Stimulated activated CD4-positive, alpha-beta T cell treated with anti-CD3 and anti-CD28 coated beads, Interleukin-12 subunit alpha, Interleukin-12 subunit beta, amount 100 ng/mL, for 48 hours (primary cell): Measurements from ENCODE around the gene PLLP.

Experiments
- DNase-seq, 3 donors: peaks; one replicate each; pipeline ENCODE4 v3.0.0-alpha.2; 2020; ENCODE audit warnings: low read depth in 2 of 3, low spot score in 1 of 3

PLLP gene, protein sequence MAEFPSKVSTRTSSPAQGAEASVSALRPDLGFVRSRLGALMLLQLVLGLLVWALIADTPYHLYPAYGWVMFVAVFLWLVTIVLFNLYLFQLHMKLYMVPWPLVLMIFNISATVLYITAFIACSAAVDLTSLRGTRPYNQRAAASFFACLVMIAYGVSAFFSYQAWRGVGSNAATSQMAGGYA

DNA sequence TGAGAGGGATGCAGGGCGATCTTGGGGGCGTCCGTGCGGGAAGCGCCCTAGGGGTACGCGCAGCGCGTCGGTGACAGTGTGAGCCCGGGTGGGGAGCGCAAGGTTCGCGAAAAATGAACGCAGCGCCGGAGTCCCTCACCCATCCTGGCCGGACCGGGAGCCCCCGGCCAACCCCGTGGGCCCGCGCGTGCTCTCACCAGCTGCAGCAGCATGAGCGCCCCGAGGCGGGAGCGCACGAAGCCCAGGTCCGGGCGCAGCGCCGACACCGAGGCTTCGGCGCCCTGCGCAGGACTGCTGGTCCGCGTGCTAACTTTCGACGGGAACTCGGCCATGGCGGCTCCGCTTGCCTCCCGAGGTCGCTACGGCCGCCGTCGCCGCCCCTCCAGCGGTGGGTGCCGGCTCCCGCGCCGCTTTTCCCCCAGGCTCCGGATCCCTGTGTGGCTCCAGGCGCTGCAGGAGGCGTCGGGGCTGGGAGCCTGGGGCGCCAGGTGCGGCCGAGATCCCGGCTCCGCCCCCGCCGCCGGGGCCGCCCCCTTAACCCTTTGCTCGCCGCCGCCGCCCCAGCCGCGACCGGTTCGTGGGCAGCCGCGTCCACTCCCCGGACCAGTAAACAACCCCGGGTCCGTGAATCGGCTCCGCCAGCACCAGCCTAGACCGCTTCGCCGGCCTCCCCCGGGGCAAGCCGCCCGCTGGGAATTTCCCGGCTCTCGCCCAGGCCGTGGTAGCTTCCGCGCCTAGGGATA, at the start of gene PLLP:
Gene PLLP, minus strand, starts transcription at position 464 of the 743 bp plus-strand sequence. Its CDS starts 132 bp downstream, at position 332.
- peak in 1 of 3 donors; percentile 33 for DNase-seq

DNA sequence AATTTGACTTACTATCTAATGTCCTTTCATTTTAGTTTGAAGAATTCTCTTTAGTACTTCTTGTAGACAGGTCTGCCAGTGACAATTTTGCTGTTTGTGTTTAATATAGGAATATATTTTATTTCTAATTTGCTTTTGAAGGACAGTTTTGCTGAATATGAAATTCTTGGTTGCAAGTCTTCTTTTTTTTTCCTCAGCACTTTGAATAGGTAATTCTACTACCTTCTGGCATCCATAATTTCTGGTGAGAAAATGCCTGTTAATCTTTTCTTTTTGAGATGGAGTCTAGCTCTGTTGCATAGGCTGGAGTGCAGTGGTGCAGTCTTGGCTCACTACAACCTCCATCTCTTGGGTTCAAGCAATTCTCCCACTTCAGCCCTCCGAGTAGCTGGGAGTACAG, 48.9 kb upstream of the PLLP start:
- no peak for DNase-seq

DNA sequence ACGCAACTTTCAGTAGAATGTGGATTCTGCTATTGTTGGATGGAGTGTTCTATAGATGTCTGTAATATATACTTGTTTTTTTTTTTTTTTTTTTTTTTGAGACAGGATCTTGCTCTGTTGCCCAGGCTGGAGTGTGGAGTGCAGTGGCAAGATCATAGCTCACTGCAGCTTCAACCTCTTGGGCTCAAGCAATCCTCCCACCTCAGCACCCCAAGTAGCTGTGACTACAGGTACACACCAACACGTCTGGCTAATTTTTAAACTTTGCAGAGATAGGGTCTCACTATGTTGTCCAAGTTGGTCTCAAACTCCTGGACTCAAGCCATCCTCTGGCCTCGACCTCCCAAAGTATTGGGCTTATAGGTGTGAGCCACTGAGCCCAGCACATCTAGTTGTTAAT, 46.9 kb upstream of the PLLP start:
- DNase-seq, result no peak

DNA sequence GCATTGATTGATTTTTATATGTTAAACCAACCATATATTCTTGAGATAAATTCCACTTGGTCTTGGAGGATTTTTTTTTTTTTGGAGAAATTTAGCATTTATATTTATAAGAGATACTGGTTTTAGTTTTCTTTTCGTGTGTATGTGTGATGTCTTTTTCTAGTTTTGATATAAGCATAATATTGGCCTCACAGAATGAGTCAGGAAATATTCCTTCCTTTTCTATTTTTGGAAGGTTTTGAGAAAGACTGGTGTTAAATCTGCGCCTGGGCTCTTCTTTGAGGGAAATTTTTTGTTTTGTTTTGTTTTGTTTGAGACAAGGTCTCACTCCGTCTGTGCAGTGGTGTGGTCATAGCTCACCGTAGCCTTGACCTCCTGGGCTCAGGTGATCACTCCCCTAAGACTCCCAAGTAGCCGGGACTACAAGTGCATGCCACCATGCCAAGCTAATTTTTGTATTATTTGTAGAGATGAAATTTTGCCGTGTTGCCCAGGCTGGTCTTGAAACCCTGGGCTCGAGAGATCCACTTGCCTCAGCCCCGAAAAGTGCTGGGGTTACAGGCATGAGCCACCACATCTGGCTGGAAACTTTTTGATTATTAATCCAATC, 45.4 kb upstream of the PLLP start:
- DNase-seq, result no peak

DNA sequence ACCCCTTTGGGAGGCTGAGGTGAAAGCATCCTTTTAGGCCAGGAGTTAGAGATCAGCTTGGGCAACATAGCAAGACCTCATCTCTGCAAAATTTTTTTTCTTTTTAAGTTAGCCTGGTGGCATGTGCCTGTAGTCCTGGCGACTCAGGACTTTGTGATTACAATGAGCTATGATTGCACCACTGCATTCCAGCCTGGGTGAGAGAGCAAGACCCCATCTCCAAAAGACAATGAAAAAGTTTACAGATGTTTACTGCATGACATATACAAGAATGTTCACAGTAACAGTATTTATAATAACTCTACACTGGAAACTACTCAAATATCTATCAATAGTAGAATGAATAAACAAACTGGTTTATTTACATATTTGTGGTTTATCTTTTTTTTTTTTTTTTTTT, 41.0 kb upstream of the PLLP start:
- no peak for DNase-seq

DNA sequence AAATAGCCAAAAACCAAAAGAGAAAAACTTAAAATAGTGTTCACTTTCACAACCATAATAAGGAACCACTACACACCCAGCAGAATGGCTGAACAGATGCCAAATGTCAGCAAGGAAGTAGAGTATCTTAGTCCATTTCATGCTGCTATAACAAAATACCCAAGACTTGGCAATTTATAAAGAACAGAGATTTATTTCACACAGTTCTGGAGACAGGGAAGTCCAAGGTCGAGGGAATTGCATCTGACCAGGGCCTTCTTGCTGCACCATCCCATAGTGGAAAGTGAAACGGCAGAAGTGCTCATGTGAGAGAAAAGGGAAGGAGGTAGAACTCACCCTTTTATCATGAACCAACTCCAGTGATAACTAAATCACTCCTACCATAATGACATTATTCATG, 40.3 kb upstream of the PLLP start:
- no peak for DNase-seq

DNA sequence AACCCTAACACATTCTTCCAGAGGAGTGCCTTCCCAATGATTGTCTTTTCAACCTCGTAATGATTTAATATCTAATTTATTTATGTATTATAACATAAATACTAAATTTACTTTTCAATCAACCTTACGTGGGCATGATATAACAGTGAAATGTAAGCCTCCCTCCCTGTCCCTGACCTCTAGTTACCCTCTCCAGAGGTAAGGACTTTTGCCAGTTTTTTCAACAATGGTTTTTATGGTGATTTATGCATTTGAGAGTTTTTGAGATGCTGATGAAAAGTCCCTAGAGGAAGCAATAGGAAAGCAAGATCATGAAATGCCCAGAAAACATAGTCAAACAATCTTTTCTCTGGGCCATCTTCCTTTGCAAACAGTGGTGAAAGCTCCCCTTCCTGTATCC, 35.2 kb upstream of the PLLP start:
- no peak for DNase-seq

DNA sequence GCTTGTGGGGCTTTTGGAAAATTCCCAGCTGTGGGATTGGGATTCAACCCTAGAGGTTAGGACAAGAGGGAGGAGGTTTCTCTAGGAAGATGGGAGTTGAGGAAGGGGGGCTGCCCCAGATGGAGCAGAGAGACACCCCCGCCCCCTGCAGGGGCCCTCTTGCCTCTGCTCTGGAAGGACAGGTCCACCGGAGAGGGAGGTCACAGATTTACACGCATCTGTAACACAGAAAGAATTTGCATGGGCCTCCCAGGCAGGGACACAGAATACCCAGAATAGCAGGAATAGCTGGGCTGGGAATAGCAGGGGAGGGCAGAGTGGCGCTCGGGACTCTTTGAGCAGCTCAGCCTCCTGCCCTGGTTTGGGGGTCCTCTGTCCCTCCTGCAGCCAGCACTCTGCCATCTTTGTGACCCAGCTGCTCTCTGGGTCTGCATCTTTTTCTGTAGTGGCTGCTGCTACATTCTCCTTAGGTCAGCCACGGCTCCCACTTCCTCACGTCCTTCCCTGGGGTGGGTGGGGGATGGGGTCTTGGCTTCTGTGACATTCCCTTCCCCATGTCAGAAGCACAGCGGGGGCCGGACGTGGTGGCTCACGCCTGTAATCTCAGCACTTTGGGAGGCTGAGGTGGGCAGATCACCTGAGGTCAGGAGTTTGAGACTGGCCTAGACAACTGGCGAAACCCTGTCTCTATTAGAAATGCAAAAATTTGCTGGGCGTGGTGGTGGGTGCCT, 33.9 kb upstream of the PLLP start:
- DNase-seq, result no peak

DNA sequence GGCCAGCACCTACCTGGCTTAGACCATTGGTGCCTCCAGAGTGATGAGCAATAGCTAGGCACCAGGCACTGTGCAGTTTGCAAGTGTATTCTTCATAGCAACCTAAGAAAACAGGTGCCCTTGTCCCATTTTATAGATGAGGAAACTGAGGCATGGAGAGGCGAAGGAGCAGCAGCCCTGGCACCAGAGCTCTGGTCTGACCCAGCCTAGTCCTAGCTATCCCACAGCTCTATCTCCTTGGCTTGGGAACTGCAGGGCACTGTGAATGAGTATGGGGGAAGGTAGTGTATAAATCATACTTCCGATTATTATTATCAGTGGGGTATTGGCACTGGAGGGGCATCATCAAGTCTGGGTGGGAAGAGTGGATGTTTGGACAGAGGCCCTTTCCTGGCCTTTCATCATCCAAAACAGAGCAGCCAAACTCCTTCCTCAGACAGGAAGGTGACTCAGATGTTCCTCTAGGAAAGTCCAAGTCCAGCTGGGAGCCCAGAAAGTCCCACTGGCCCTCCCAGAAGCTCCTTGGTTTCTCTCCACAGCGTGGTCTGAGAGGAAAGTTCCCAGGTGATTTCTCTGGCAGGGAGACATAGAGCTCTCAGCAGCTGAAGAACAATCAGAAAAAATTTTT, 32.0 kb upstream of the PLLP start:
- no peak for DNase-seq

DNA sequence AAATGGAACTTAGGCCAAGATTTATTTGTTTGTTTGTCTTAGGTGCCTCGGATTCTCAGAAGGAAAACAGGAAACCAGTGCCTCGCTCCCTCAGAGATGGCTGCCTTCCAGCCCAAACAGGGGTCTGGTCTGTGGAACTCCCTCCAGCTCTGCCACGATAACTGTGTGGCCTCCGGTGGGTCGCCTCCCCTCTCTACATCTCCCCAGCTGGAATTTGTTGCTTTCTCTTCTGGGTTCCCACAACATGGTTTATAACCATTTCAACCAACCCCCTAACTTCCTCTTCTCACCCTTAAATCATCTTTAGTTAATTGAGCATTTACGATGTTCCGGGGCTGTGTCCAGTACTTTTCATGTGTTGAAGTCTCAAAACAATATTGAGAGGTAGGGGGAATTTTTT, 30.9 kb upstream of the PLLP start:
- no peak for DNase-seq

DNA sequence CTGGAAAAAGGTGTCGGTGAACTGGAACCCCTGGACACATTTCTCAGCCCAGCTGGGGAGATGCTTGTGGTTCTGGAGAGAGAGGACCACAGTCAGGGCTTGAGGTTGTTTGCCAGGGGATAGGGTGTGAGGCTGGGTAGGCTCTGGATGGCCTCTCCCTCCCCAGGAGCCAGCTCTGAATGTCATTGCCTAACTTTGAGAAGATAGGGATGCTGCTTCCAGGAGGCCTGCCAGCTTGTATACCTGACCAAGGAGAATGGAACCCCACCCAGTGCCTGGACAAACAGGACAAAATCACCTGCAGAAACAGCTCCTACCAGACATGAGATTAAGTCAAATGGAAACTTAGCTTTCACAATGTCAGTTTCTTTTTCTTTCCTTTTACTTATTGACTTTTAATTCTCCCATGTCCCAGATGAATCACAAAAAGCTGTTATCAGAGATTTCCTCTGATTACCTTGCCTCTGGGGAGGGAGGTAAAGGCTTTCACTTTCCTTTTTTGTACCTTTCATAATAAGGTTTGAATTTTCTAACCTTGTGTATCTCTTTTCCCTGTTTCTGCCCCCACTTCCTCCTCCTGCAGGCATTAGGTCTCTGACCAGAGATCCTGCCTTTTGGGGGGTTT, 29.8 kb upstream of the PLLP start:
- DNase-seq, result no peak

DNA sequence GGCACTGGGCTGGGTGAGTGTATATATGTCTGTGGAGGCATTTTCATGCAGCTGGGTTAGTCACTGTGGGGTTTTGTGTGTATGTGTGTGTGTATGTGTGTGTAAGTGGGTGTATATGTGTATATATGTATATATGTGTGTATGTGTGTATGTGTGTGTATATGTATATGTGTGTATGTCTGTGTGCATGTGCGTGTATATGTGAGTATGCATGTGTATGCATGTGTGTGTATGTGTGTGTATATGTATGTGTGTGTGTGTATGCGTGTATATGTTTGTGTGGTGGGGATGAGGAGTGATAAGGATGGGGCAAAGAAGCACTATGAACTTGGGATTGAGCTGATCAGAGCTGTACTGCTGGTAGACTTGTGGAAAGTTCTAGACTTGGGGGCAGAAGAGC, 29.0 kb upstream of the PLLP start:
- DNase-seq, result no peak

DNA sequence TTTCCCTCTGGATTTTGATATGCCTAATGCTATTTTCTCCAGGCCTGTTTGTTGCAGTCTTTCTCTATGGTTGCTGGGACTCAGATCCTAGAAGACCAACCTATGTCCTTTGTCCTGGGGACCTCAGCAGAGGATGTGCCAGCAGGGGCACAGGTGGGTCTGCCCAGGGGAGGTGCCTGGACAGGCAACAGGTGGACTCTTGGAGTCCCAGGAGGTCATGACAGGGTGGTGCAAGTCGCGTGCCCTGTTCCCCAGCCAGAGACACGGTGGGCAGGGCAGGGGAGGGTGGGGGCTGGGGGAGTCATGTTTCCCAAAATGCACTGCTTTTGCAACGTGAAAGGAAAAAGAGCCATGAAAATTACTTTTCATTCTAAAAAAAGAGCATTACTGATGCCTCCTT, 26.3 kb upstream of the PLLP start:
- no peak for DNase-seq

DNA sequence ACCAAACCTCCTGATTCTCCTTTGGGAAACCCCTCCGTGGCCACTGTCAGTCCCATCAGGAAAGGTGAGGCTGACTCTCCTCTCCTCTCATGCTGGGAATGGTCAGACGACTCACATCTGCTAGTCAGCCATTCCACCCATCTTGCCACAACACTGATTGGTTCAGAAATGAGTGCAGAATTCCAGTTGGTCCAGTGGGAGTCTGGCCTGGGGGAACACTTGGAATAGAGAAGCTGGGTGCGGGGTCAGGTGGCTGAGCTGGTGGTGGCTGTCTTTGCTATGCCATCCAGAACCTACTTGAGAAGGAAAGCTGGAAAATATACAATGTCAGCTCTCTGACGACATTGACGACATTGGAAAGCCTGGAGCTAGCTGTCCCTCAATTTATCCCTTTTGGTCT, 23.6 kb upstream of the PLLP start:
- no peak for DNase-seq

DNA sequence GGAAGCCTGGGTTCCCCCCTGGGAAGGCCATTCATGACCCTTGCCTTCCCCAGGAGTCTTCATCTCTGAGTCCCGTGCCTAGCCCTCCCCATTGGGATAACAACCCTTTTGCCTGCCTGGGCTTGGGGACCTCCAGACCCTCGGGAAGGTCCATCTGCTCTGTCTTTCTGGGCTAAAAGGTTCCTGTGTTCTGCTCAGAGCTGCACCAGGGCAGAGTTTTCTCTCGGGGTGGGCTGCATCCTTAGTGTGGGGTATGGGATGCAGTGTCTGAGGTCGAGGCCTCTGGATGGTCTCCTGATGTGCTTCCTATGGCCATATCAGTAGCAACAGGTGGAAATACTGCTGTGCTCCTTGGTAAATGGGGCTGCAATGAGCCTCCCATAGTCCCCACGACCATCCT, 22.9 kb upstream of the PLLP start:
- DNase-seq, result no peak

DNA sequence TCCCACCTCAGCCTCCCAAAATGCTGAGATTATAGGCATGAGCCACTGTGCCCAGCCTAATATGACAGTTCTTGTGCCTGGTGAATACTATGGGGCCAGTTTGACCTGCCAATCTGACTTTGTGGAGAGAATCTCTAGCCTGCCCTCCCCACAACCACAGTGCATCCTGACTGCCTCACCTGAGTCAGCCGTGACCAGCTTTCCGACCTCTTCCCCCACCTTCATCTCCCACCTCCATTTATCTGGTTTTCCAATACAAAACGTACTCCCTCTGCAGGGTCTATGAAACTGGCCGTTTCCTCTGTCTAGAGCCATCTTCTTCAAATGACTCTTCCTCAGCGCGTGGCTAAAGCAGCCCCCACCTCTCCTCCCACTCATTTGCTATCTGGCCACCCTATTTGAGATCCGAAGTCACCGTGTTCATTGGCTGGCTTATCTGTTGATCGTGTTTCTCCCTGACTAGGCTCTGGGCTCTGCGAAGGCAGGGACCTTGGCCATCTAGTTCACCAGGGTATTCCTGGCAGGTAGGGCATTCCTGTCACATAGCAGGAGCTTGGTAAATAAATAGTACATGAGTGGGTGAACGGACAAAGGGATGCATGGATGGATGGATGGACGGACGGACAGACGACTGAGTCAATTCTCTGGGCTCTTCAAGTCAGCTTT, 22.3 kb upstream of the PLLP start:
- no peak for DNase-seq

DNA sequence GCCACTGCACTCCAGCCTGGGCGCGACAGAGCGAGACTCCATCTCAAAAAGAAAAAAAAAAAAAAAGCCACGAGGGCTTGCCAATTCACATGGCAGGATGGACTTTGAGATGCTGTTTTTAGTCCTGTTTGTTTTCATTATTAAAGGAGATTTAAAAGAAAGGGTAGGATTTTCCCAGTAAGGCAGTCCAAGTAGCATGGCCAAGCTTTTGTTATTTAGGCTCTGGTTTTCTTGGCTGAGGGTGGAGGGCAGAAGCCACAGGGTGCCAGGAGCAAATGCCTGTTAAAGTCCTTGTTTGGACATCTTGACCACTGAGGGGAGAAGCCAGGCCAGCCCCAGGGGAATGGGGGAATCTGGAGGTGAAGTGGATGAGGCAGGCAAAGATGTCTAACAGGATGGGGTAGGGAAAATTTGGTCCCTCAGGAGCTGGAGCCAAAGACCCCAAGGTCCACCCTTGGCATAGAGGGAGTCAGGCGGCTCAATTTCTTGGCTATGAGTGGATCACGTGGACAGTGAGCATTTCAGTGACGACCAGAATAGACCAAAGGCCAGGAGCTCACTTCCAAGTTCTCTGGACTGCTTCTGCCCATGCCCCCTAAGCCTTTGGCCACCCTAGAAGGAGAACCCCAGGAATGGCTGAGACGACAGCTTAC, 20.8 kb upstream of the PLLP start:
- no peak for DNase-seq

DNA sequence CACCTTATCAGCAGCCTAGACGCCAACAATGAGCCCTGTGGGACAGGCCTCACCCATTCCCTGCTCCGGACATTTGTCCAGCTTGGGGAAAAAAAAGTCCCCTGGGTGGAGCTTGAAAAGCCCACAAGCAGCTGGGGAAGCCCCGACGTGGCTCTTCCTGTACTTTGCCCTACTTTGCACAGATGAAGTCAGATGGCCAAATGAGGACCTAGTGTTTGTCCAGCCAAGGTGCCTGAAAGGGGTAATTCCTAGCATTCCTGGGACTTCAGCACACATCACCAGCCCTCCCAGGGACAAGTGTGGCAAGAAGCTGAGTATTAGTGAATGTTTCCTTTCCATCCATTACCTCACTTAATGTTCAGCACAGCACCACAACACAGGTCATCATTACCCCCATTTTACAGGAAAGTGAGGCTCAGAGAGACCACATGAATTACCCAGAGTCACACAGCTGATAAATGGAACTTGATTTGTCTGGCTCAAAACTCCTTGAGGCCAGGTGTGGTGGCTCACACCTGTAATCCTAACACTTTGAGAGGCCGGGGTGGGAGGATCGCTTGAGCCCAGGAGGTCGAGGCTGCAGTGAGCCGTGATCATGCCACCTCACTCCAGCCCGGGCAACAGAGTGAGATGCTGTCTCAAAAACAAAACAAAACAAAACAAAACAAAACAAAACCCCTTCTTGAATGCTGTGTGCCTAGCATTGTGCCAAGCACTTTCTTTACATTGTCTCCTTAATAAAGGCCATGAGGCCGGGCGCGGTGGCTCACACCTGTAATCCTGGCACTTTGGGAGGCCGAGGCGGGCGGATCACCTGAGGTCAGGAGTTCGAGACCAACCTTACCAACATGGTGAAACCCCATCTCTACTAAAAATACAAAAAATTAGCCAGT, 19.9 kb upstream of the PLLP start:
- DNase-seq, result no peak

DNA sequence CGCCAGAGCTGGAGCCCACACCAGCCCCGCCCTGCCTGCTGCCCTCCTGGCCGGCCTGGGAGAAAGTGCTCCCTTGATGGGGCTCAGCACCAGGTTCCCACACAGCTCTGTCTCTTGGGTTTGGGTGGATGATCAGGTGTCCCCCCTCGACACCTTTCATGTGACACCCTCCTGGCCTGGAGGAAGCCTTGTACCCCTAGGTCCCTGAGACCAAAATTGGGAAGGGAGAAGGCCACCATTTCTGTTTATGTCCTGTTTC, 19.4 kb upstream of the PLLP start:
- DNase-seq, result no peak
